ENCODE results near the gene RALGPS1. TPM values are rescaled to one million over a fixed set of nuclear protein-coding genes. Genes with fewer than 3 reads are reported as not detected.

The RALGPS1 gene
- polyA plus RNA-seq, 2 of the 4 experiments (the other 2 are of a cell fraction) = 5.0 to 7.9 TPM

GRCh38 chr9:127033789-127034188, 119.2 kb downstream of the RALGPS1 start:
- CTCF ChIA-PET = interaction anchor here (0.9 to 1.3 kb wide), 3 partner anchors 68 to 94 kb away, joined by 3 read pairs; no protein-coding TSS in a partner anchor
- H3K27ac ChIP-seq = no peak overlapping the region

DNA sequence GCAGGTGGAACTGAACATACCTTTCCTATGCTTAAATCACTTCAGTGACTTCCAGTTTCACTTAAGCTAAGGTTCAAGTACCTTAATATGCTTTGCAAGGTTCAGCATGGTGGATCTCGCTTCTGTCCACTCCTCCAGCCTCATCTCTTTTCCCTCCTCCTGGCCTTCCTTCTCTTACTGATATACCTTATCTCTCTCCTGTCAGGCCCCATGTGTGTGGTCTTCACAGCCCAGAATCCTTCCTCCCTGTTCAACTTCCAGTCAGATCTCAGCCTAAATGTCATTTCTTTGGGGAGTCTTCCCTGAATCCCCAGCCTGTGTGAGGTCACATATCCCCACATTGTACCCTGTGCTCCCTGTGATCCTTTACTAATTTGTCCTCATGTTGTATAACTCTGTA, 120.1 kb downstream of the RALGPS1 start:
- ChIA-PET CTCF (interaction anchor here (0.5 to 1.3 kb wide), 3 partner anchors 69 to 1008 kb away, joined by 3 to 4 read pairs (median 3); no protein-coding TSS in a partner anchor), POLR2A (no interaction called here)
- H3K9me3 ChIP-seq = no peaks in the 10 kb centered on the region
- DNase-seq (ENCODE audit: low read depth in 1 of 2, low spot score in 1 of 2) (no peak), FAIRE-seq (no peak), ATAC-seq (no peak)
- no peak overlapping the region for H3K4me3 ChIP-seq
- H3K4me2 ChIP-seq = no peak overlapping the region
- 87% methylated on average over 1 of the region's 1 CpG for WGBS (ENCODE audit: missing lambda C conversion rate)
- H3K4me1 ChIP-seq = no peaks in the 10 kb centered on the region
- H3K27ac ChIP-seq = no peak overlapping the region
- TF ChIP-seq SREBF2 (IDR thresholded peaks at IDR 0.05) (no peak), RARB (CRISPR knock-in tag; IDR thresholded peaks at IDR 0.05) (no peak)

More at GRCh38 chr9:127033789-127034188, 119.2 kb downstream of the RALGPS1 start:
- no peak overlapping the region for H3K4me2 ChIP-seq
- no peaks in the 10 kb centered on the region for H3K4me1 ChIP-seq
- no peaks in the 10 kb centered on the region for H3K9me3 ChIP-seq
- no peak overlapping the region for H3K4me3 ChIP-seq
- POLR2A ChIA-PET = no interaction called here
- no peak for FAIRE-seq
- no peak for ATAC-seq
- DNase-seq (ENCODE audit: low read depth in 1 of 2, low spot score in 1 of 2) = no peak
- no peak for TF ChIP-seq CEBPB (IDR thresholded peaks at IDR 0.05)
- TF ChIP-seq MAFK (IDR thresholded peaks at IDR 0.05; ENCODE audit: partially characterized antibody) = no peak

GRCh38 chr9:127035423-127035822, 120.8 kb downstream of the RALGPS1 start:
- Histone ChIP-seq H3K9me3 (no peaks in the 10 kb centered on the region), H3K4me2 (no peak overlapping the region), H3K27ac (no peak overlapping the region), H3K4me3 (no peak overlapping the region), H3K4me1 (no peaks in the 10 kb centered on the region)
- 82% methylated on average over 4 of the region's 4 CpGs for WGBS (ENCODE audit: missing lambda C conversion rate)
- TF ChIP-seq CBX8 (IDR thresholded peaks at IDR 0.05) (no peak), GATA3 (IDR thresholded peaks at IDR 0.05; ENCODE audit: borderline replicate concordance) (no peak), KDM1A (IDR thresholded peaks at IDR 0.05; ENCODE audit: low read depth) (no peak), NFE2L2 (conservative IDR thresholded peaks at IDR 0.05; ENCODE audit: low read length) (no peak), BHLHE40 (IDR thresholded peaks at IDR 0.05; ENCODE audit: low read depth, low read length) (no peak), EHF (CRISPR knock-in tag; IDR thresholded peaks at IDR 0.05) (no peak), JUNB (IDR thresholded peaks at IDR 0.05) (no peak), HEYL (CRISPR knock-in tag; IDR thresholded peaks at IDR 0.05) (no peak), SMC3 (IDR thresholded peaks at IDR 0.05) (no peak), ELK1 (IDR thresholded peaks at IDR 0.05; ENCODE audit: low read depth, low read length) (no peak)
- TF ChIP-seq, protein P1, sequence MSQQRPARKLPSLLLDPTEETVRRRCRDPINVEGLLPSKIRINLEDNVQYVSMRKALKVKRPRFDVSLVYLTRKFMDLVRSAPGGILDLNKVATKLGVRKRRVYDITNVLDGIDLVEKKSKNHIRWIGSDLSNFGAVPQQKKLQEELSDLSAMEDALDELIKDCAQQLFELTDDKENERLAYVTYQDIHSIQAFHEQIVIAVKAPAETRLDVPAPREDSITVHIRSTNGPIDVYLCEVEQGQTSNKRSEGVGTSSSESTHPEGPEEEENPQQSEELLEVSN (IDR thresholded peaks at IDR 0.05; ENCODE audit: borderline replicate concordance, low read depth) = no peak
- TF ChIP-seq, protein P2, sequence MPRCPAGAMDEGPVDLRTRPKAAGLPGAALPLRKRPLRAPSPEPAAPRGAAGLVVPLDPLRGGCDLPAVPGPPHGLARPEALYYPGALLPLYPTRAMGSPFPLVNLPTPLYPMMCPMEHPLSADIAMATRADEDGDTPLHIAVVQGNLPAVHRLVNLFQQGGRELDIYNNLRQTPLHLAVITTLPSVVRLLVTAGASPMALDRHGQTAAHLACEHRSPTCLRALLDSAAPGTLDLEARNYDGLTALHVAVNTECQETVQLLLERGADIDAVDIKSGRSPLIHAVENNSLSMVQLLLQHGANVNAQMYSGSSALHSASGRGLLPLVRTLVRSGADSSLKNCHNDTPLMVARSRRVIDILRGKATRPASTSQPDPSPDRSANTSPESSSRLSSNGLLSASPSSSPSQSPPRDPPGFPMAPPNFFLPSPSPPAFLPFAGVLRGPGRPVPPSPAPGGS (IDR thresholded peaks at IDR 0.05) = no peak
- FAIRE-seq = no peak
- ChIA-PET POLR2A (no interaction called here), CTCF (interaction anchor here (1.4 kb wide), 1 partner anchor 13 kb away, joined by 4 read pairs; no protein-coding TSS in a partner anchor)
- no peak for ATAC-seq
- no peak for DNase-seq (ENCODE audit: low read depth in 1 of 2, low spot score in 1 of 2)

GRCh38 chr9:127035948-127036347, 121.4 kb downstream of the RALGPS1 start:
- DNase-seq (ENCODE audit: low read depth in 1 of 2, low spot score in 1 of 2) (no peak), FAIRE-seq (no peak), ATAC-seq (no peak)
- CTCF ChIA-PET = interaction anchor here (1.4 kb wide), 1 partner anchor 13 kb away, joined by 4 read pairs; no protein-coding TSS in a partner anchor
- TF ChIP-seq CHD4 (IDR thresholded peaks at IDR 0.05; ENCODE audit: borderline replicate concordance) = no peak
- TF ChIP-seq, protein P3, sequence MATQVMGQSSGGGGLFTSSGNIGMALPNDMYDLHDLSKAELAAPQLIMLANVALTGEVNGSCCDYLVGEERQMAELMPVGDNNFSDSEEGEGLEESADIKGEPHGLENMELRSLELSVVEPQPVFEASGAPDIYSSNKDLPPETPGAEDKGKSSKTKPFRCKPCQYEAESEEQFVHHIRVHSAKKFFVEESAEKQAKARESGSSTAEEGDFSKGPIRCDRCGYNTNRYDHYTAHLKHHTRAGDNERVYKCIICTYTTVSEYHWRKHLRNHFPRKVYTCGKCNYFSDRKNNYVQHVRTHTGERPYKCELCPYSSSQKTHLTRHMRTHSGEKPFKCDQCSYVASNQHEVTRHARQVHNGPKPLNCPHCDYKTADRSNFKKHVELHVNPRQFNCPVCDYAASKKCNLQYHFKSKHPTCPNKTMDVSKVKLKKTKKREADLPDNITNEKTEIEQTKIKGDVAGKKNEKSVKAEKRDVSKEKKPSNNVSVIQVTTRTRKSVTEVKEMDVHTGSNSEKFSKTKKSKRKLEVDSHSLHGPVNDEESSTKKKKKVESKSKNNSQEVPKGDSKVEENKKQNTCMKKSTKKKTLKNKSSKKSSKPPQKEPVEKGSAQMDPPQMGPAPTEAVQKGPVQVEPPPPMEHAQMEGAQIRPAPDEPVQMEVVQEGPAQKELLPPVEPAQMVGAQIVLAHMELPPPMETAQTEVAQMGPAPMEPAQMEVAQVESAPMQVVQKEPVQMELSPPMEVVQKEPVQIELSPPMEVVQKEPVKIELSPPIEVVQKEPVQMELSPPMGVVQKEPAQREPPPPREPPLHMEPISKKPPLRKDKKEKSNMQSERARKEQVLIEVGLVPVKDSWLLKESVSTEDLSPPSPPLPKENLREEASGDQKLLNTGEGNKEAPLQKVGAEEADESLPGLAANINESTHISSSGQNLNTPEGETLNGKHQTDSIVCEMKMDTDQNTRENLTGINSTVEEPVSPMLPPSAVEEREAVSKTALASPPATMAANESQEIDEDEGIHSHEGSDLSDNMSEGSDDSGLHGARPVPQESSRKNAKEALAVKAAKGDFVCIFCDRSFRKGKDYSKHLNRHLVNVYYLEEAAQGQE (IDR thresholded peaks at IDR 0.05) = no peak
- POLR2A ChIA-PET = no interaction called here
- H3K4me2 ChIP-seq = no peak overlapping the region
- H3K9me3 ChIP-seq = no peaks in the 10 kb centered on the region
- H3K27ac ChIP-seq = no peak overlapping the region
- H3K4me1 ChIP-seq = no peaks in the 10 kb centered on the region
- WGBS (ENCODE audit: missing lambda C conversion rate) = 67% methylated on average over 4 of the region's 4 CpGs
- no peak overlapping the region for H3K4me3 ChIP-seq

Data from A549 (cell line).